Activated CD4-positive, alpha-beta T cell treated with anti-CD3 and anti-CD28 coated beads, Interleukin-10, Interleukin-2, amounts not matched to agents 100 ng/mL and 50 ng/mL, durations not matched to agents 16 hours and 8 hours (primary cell): Measurements from ENCODE around the gene KRTAP10-10.

Experiments used
- DNase-seq: peaks from one replicate; pipeline ENCODE4 v3.0.0-alpha.2; 2020

KRTAP10-10 gene

DNA sequence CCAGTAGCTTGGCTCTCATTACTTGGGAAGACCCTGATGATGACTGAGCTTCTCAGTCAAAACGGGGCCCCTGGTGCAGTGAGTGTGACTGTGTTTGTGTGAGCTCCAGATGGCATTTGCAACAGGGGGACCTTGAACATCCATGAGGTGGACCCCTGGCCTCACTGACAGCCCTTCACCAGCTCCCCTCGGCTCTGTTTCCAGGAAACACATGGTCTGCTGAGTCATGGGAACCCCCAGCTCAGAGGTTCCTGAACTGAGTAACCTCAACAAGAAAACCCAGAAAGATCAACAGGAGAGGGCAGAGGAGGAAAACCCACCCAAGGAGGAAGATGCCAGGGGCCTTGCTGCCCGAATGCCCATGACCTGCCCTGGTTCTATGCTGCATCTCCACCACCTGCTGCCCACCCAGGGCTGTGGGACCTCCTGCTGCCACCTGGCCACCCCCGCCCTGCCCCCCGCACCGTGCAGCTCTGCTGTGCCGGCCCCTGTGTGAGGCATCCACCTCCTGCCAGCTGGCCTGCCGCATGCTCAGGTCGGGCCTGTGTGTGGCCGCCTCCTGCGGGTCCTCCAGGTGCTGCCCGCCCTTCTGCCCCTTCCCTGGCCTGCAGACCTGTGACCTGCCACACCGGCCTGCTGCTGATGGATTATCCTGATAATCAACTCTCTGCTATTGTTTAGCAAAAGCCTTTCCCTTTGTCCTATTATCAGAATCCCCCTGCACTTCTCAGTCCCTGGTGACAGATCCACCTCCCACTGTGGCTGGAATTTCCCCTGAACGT is 49.0 kb downstream of the KRTAP10-10 start:
- peak; percentile 9 for DNase-seq

DNA sequence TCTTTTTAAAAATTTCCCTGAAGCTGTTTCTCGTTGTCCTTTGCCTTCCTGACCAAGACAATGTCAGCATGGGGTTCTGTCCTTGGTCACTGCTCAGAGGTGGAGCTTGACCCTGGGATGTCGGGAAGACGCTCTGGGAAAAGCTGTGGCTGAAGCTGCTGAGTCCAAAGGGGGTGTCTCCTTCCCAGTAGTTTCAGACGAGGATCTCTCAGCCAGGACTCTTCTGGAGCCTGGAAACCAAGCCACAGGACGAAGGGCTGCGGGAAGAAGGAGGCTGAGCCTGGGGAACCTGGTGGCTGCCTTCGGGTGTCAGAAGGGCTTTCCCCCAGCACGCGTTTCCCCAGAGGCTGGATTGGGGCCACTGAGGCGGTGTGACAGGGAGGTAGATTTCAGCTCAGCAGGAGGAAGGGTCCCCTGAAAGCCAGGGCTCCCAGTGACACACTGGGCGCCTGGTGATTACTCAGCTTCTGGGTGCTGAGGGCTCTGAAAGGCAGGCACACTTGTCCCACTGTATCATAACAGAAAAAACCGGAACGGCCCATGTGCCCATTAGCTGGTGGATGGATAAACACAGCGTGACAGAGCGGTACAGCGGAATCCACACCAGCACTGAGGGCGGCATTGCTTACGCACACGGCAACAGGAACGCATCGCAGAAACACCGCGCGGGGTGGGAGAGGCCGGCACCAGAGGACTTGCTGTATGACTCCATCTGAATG is 49.8 kb downstream of the KRTAP10-10 start:
- DNase-seq: no peak

DNA sequence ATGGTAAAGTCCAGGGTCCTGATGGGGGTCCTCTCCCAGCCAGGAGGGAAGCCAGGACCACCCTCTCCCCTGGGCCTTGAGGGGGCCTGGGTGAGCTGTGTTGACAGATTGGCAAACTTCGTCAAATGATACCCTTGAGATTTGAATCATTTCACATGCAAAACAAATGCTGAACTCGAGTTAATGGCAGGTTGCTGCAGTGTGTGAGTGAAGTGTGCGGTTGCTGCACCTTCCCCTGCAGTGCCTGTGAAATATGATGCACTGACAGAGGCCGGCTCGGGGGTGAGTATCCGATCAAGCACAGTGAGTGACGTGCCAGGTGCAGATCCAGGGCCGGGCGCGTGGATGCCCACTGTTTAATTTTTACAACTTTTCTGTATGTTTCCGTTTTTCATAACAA is 50.5 kb downstream of the KRTAP10-10 start:
- DNase-seq: no peak
